Endothelial cell of umbilical vein (primary cell): Measurements from ENCODE around the gene CFAP97.

Experiments used
- CTCF ChIP-seq, 2 donors: IDR thresholded peaks; 1 replicate in 1 of 2; 2 replicates in 1 of 2; pipeline ENCODE4 v1.5.1; 2011; ENCODE audit warnings: low read length in 2 of 2, mild to moderate bottlenecking in 2 of 2, moderate library complexity in 2 of 2, control low read depth in 1 of 2, inconsistent platforms in 1 of 2, low read depth in 1 of 2; ENCODE audit not compliant: insufficient read depth in 1 of 2; ENCODE audit errors: extremely low read depth in 1 of 2
- EZH2 ChIP-seq: IDR thresholded peaks from 2 replicates; pipeline ENCODE4 v1.6.1; 2012; ENCODE audit warnings: borderline replicate concordance, low read depth, mild to moderate bottlenecking, moderate library complexity, low read length, inconsistent platforms; ENCODE audit not compliant: severe bottlenecking
- FOS ChIP-seq: IDR thresholded peaks from 2 replicates; pipeline ENCODE4 v1.6.1; 2011; ENCODE audit warnings: mild to moderate bottlenecking, low read length, moderate library complexity, borderline replicate concordance; ENCODE audit not compliant: insufficient read depth
- MAX ChIP-seq: IDR thresholded peaks from 2 replicates; pipeline ENCODE4 v1.6.1; 2011; ENCODE audit not compliant: insufficient read depth, insufficient read length
- POLR2A ChIP-seq: IDR thresholded peaks from 2 replicates; pipeline ENCODE4 v1.6.1; 2012; ENCODE audit warnings: low read depth, mild to moderate bottlenecking, control low read depth, low read length
- POLR2AphosphoS5 ChIP-seq: IDR thresholded peaks from 2 replicates; pipeline ENCODE4 v1.6.1; 2012; ENCODE audit warnings: low read depth, mild to moderate bottlenecking, control low read depth, low read length, moderate library complexity; ENCODE audit not compliant: insufficient read depth

GRCh38 chr4:185142564-185142911 is 61.3 kb downstream of the CFAP97 start:
- TF ChIP-seq POLR2AphosphoS5 (no peak), CTCF (IDR thresholded peaks at IDR 0.05; ENCODE audit: extremely low read depth in 1 of 2, insufficient read depth in 1 of 2, low read depth in 1 of 2, low read length in 2 of 2) (no peak), POLR2A (no peak), MAX (no peak), EZH2 (no peak), FOS (no peak)
